SU-DHL-6 (cell line): Measurements from ENCODE around the gene TPST2.

Experiments used
- EZH2phosphoT487 ChIP-seq: fragments of 200-600 bp; sonication (generic), shearing (Covaris generic); conservative IDR thresholded peaks from 2 replicates; pipeline ENCODE4 v1.6.1; 2018; ENCODE audit warnings: mild to moderate bottlenecking, antibody characterized with exemption, low read length, moderate library complexity, mixed read lengths
- TF ChIP-seq, protein P1 (sequence below): fragments of 200-600 bp; sonication (generic); IDR thresholded peaks from one replicate; pipeline ENCODE4 v1.5.1; 2017; ENCODE audit warnings: antibody characterized with exemption, mild to moderate bottlenecking, low read length, moderate library complexity; ENCODE audit not compliant: insufficient read depth, poor library complexity, severe bottlenecking

DNA sequence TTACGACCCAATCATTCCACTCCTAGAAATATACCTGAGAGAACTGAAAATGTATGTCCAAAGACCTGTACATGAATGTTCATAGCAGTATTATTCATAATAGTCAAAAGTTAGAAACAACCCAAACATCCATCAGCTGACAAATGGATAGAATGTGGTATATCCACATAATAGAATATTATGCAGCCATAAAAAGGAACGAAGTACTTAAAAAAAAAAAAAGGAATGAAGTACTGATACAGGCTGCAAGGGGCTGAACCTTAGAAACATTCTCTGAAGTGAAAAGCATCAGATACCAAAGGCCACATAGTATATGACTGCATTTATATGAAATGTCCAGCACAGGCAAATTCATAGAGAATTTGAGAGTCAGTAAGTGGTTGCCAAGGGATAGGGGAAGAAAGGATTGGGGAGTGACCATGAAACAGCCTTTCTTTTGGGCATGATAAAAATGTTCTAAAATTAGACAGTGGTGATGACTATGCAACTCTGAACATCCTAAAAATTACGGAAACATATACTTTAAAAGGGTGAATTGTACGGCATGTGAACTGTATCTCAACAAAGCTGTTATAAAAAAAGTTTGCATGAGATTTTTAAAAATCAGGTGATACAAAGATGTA lies 1.8 kb downstream of the TPST2 start:
- TF ChIP-seq, protein P1, sequence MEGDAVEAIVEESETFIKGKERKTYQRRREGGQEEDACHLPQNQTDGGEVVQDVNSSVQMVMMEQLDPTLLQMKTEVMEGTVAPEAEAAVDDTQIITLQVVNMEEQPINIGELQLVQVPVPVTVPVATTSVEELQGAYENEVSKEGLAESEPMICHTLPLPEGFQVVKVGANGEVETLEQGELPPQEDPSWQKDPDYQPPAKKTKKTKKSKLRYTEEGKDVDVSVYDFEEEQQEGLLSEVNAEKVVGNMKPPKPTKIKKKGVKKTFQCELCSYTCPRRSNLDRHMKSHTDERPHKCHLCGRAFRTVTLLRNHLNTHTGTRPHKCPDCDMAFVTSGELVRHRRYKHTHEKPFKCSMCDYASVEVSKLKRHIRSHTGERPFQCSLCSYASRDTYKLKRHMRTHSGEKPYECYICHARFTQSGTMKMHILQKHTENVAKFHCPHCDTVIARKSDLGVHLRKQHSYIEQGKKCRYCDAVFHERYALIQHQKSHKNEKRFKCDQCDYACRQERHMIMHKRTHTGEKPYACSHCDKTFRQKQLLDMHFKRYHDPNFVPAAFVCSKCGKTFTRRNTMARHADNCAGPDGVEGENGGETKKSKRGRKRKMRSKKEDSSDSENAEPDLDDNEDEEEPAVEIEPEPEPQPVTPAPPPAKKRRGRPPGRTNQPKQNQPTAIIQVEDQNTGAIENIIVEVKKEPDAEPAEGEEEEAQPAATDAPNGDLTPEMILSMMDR = no peak
- no peak for TF ChIP-seq EZH2phosphoT487
